Measurements from ENCODE around the gene NEK4.
"Not testable (repeated sequence)": the region's sequence is repeated elsewhere in the genome, so short reads cannot be mapped to it uniquely, and the experiment has no call there.

NEK4 gene

GRCh38 chr3:52777959-52778805 is 7.4 kb upstream of the NEK4 start:
- no peak for DNase-seq

GRCh38 chr3:52777127-52777958 is 6.6 kb upstream of the NEK4 start, which contains the start of gene ITIH1:
TSS of gene ITIH1 (plus strand) at chr3:52777599. CDS start at chr3:52777616, 17 bp downstream.
- no peak for DNase-seq

- DNase-seq = not testable (repeated sequence)
Measured at GRCh38 chr3:52776486-52776885, 5.7 kb upstream of the NEK4 start.

- no peak for DNase-seq
Measured at GRCh38 chr3:52775877-52776276, 5.1 kb upstream of the NEK4 start.

- DNase-seq = peak; percentile 9
Measured at GRCh38 chr3:52774901-52775864, 4.4 kb upstream of the NEK4 start.

- DNase-seq = no peak
Measured at GRCh38 chr3:52774066-52774713, 3.5 kb upstream of the NEK4 start.

- no peak for DNase-seq
Measured at GRCh38 chr3:52773361-52774065, 2.8 kb upstream of the NEK4 start.

GRCh38 chr3:52771702-52772101 is 962 bp upstream of the NEK4 start:
- DNase-seq = no peak

GRCh38 chr3:52771334-52771681 is 568 bp upstream of the NEK4 start:
- no peak for DNase-seq

- no peak for DNase-seq
Measured at GRCh38 chr3:52769786-52770455, 819 bp downstream of the NEK4 start.

GRCh38 chr3:52763466-52763865 is 7.3 kb downstream of the NEK4 start:
- DNase-seq = no peak

GRCh38 chr3:52756141-52756540 is 14.6 kb downstream of the NEK4 start:
- DNase-seq = no peak

GRCh38 chr3:52754373-52754772 is 16.4 kb downstream of the NEK4 start:
- DNase-seq = no peak

GRCh38 chr3:52752045-52752660 is 18.6 kb downstream of the NEK4 start:
- no peak for DNase-seq

GRCh38 chr3:52743721-52744120 is 27.0 kb downstream of the NEK4 start:
- DNase-seq = no peak

GRCh38 chr3:52743152-52743551 is 27.6 kb downstream of the NEK4 start:
- DNase-seq = no peak

- no peak for DNase-seq
Measured at GRCh38 chr3:52742418-52743041, 28.2 kb downstream of the NEK4 start.

- no peak for DNase-seq
Measured at GRCh38 chr3:52739730-52740129, 31.0 kb downstream of the NEK4 start.

GRCh38 chr3:52733256-52733891 is 37.4 kb downstream of the NEK4 start:
- no peak for DNase-seq

- no peak for DNase-seq
Measured at GRCh38 chr3:52731590-52731989, 39.1 kb downstream of the NEK4 start.

Data from CD4-positive, alpha-beta T cell treated with Interferon gamma for 1 hour (primary cell).